ENCODE measurements around the gene RXFP1.

Gene RXFP1

DNA sequence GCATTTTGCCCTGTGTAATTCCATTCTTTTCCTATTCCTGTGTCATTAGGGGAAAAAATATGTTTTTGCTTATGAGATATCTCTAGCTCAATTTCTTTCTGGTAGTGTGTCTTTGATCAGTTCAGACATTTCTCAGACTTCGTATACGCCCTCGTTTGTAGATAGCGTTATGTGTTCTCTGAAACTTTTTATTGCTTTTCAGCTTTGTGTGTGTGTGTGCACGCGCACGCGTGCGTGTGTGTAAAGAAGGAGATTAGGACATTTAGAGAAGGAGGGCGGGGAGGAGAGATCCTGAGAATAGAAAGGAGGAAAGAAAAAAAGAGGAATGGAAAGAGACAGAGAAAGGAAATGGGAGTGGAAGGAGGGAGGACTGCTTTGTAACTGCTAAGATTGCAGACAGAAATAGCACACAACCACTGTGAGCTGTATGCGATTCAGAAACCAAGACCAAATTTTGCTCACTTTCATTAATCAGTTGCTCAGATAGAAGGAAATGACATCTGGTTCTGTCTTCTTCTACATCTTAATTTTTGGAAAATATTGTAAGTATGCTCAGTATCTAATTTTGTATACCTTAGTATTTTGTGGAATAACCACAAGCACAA lies at the start of gene RXFP1:
TSS of gene RXFP1 (plus strand) at position 399 of the 605 bp plus-strand sequence. CDS start at position 494, 95 bp downstream.
- DNase-seq = no peak

DNA sequence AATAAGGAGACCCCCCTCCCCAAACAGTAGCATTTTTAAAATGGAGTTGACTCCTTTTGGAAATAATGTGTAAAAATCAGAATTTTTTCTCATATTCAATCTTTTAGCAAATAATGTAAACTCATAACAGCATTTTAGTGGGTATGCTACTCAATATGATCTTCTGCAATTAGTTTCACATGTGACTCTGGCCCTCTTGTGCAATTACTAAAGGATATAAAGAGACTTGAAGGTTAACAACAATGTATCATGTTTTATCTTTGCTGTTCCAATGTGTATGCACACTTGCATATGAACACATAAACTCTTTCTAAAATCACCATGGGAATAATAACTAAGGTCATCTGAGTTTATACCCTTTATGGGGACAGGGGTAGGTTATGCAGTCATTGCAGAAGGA lies 39.9 kb upstream of the RXFP1 start:
- no peak for DNase-seq

DNA sequence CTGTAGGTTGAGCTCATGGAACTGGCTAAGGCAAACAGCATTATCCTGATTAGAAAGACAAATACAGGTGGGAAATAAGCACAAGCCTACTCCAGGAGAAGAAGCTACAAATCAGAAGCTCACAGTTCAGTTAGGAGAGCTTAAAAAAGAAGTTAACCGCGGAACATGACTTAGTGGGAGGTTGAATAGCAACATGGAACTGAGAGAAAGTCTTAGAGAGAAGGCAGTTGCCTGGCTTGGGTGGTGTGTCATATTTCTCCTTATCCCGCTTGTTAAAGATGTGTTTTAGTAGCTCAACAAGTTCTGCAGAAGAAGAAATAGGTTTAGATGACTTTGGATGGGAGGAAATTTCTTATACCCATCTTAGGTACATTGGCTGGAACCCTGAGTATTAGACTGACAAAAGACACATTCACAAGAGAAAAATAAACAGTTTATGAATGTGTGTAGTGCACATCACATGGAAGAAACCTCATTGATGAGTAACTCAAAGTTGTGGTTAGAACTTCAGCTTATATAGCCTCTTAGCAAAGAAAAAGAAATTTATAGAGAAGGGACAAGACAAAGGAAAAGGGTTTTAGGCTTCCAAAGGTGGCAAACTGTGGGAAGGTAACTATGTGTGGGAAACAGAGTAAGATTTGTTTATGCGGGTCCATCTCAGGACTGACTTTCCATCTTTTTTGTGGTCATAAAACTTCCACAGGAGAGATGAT lies 37.4 kb upstream of the RXFP1 start:
- DNase-seq = no peak

DNA sequence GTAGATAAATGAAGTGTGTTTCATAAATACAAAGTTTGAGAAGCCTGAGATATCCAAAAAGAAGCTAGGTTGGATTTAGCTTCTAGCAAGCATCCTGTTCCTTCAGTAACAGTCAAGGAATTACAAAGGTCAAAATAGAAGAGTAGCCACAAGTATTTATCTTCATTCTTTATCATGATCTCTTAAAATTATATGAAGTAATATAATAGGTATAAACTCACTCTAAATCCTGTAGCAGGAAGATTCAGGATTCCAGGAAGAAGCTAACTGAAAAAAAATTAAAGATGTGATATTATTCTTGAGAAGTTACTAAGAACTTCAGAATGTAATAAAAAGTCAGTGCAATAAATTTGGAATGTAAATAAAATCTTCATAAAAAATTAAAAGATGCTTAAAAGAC lies 31.1 kb upstream of the RXFP1 start:
- no peak for DNase-seq

DNA sequence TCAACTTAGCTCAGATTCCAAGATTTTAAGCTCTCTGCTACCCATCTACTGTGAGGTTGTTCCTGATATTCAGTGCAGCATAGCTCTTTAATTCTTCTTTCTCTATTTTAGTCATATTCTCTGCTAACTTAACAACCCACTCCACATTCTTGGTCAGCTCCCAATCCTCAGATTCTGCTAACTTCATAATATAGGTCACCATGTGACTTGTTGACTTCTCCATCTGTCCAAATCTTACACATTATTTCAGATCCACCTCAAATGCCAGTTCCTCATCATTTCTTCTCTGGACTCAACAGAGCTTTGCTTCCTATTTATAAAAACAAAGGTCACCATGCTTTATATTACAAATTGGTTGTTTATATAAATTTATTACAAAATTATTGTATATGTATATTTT lies 29.3 kb upstream of the RXFP1 start:
- DNase-seq = no peak

DNA sequence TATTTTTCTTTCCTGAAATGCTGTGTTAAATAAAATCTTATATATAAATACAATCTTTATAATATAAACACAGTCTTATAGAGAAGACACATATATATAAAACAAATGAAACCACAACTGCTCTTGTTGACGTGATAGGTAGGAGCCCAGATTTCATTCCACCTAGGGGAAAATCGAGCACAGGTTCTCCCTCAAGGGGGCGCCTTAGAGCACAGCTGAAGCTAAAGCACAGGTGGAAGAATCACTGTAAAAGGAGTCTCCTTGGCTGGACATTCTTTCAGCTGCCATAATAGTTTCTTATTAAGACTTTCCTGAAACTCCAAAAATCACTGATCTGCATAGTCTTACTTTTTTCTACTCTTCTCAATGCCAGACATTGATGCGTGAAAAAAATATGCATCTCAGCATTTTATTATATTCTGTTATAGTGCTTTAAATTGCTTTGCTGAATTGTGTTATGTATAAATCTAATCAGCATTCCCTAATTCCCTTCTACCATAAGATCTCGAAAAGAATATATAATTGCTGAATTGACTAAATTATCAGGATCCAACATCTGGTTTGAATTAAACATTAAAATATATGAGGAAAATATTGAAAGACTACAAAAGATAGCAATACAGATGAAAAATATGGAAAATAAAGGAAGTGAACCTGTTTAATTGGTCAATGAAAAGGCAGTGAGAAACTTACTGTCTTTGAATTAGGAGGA lies 25.5 kb upstream of the RXFP1 start:
- no peak for DNase-seq

DNA sequence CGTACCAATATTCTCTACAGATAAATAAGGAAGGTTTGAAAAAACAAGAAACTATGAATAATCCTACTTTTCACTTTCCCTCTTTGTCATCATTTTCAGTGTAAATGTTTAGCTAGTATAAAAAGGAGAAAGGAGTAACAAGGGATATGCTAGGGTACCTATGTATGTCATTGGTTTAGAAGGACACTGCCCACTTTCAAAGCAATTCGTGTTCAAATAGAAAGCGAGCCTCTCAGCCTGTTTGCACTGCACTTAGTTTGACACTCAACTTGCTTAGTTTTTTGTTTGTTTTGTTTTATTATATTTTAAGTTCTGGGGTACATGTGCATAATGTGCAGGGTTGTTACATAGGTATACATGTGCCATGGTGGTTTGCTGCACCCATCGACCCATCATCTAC lies 21.6 kb upstream of the RXFP1 start:
- DNase-seq = no peak

DNA sequence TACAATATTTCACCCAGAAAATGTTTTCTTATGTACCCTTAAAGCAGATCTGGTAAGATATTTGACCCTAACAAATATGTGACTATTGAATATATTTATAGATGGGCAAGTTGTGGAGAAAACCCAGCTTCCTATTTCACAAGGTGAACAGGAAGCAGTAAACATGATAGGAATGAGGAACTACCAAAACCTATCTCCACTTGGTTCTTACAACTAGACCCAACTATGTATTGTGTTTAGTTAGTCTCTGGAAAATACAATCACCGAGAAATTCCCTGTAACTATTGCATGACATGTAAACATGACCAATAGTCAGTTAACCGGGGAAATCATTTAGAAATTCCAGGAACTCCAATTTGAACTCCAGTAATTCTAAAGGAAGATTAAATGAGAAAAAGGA lies 8.4 kb upstream of the RXFP1 start:
- DNase-seq = no peak

DNA sequence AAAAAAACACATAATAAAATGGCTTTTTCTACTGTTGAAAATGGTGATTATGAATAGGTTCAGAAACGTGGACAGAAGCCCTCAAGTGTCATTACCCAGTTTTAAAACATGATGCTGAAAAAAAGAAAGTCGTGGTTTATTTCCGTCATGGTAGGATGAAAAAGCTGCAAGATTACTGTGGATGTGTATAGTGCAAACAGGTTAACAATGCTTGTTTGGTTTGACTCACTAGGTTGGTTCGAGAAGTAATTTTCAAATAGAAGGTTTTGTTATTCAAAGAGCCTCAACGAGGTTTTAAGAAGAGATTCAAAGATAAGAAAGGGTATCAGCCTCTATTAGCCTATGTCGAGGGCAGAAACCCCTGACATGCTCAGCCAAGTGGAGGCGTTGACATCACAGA lies 2.5 kb upstream of the RXFP1 start:
- no peak for DNase-seq

DNA sequence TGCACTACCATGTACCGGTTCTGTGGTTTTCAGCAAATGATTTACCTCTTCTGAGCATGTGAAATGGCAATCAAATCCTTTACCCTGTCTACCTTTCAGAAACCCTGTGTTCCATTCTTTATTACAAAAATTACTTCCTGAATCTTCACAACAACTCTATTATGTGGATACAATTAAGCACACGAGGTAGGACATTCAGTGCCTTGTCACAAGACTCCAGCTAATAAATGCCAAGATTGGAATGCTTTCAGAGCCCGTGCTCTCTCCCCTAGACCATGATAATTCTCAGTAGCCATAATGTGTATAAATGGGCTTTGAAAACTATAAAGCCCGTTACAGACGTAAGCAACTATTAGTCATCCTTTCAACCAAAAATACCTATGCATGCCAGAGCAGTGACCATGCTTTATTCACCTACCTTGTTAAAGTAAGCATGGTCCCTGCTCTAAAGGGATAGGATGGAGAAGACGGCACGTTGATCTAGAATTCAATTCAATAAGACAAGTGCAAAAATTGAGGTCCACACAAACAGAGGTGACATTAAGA lies 2.4 kb downstream of the RXFP1 start:
- no peak for DNase-seq

DNA sequence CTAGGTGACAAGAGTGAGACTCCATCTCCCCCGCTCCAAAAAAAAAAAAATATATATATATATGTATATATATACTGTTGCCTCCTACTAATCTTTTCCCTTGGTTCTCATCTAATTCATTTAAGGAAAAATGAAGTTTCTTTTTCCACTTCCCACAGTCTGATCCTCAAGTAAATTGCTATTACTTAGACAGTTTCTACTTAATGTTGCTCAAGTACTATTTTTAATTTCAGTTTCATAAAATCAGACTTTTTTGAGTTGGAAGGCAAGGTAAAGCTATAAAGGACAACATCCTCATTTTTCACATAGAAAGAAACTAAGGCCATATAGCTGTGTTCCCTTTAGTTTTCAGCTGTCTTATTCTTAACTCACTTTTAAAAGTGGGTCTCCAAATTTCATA lies 5.8 kb downstream of the RXFP1 start:
- DNase-seq = no peak

DNA sequence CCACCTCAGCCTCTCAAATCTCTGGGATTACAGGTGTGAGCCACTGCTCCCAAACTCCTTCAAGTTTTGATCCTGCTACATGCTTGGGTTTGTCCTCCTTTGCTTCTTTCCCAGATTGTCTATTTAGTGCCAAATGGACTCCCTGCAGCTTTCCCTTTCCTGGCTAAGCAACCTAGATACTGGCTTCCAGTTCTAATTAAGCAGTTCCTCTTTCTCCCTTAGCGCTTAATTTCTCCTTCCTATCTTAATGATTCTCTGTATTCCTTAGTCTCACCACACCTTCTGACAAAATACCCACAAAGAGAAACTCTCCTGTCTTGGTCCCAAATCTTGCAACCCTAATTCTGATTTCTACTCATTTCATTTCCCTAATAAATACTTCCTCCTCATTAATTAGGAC lies 7.8 kb downstream of the RXFP1 start:
- no peak for DNase-seq

DNA sequence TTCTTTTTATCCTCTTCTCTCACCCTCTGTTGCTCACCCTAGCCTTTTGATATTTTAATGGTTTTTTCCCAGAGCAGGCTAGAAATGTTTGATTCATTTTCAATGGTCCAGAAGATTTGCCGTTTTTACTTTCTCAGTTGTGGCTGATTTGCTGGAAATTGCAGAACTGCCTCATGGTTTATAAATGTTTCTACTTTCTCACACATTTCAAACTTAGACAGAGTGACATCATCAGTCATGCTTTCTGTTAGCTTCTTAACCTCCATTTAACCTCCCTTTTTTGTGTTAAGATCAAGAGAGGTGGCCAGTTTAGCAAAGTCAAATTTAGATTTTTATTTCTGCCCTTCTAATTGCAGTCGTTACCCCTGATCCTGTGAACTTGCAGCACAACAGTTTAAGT lies 8.7 kb downstream of the RXFP1 start:
- DNase-seq = no peak

DNA sequence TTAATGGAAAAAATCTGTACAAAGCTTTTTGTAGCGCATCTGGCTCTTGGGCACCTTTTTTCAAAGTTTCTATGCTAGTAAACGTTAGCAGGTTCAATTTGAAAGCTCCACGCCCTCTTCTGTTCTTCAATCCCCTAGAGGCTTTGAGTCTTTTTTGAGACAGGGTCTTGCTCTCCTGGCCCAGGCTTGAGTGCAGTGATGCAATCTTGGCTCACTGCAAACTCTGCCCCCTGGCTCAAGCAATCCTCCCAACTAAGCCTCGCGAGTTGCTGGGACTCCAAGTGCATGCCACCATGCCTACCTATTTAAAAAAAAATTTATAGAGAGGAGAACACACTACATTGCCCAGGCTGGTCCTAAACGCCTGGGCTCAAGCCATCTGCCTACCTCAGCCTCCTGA lies 9.2 kb downstream of the RXFP1 start:
- DNase-seq = no peak

DNA sequence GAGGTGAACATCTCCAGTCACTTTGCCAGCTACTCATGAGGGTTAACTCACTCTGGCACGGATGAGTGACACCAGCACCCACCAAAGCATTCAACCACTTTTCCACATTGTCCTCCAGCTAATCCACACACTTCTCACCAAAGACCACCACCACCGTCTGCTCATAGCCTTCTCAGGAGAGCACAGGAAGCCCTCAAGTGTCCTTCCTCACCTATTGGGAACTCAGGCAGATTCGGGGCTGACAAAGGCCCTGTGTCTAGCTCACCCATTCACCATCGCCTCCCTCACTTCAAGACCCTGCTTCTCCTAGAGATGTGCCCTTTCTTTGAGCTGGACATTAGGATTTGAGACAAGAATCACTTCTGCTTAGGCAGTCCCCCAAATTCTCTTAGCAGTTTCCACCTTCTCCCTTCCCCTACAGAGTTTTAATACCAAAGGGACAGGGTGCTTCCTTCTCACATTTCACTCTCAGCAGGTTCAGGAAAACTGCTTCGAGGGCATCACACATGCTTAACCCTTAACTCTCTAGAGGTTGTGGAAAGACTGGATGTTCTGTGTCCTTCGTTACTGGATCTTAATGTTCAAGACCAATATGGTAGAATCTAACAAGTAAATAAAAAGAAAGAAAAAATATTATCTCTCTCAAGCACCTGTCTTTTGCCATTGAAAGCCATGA lies 11.0 kb downstream of the RXFP1 start:
- DNase-seq = no peak

DNA sequence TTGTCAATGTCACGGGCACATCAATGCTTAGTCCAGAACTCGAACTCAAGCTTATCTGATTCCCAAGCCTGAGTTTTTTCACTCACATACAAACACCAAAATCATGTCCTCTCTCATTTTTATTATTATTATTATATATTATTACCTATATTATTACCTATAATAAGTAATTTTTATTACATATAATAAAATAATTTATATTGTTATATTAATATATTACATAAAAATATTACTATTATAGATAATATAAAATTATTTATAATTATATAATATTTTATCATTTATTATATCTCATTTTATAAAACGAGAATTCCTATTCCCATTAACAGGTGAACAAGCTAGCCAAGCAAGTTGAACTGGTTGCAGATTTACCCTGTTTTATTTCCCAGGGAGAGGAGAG lies 13.0 kb downstream of the RXFP1 start:
- no peak for DNase-seq

DNA sequence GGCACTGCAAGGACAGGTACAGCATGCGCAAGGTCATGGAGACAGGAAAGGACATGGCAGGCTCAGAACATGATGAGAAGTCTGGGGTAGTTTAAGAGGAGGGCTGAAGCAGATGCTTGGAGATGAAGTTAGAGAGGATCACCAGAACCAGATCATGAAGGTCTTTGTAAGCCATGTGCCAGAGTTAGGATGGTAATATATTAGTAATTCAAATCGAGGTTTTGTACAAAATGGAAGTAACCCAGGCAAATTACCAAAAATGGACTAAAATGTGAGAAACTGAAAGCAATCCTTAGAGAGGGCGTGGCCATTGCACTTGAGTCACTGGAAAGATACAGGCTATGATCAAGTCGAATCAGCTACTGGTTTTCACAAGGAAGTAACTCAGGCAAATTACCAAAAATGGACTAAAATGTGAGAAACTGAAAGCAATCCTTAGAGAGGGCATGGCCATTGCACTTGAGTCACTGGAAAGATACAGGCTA lies 13.5 kb downstream of the RXFP1 start:
- no peak for DNase-seq

DNA sequence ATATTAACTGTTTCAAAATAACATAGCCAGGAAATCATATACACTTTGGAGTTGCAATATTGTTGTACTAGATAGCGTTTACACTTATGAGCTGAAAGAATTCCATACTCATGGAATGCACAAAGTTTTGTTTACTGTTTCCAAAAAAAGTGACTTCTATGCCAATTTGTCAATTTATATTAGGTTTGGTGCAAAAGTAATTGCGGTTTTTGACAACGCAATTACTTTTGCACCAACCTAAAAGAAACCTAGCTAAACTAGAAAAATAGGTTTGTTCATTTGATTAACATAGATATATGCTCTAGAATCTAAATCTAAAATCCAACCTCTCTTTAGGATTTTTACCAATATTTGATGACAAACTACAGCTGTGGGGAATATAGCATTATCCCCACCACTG lies 15.2 kb downstream of the RXFP1 start:
- DNase-seq = no peak

DNA sequence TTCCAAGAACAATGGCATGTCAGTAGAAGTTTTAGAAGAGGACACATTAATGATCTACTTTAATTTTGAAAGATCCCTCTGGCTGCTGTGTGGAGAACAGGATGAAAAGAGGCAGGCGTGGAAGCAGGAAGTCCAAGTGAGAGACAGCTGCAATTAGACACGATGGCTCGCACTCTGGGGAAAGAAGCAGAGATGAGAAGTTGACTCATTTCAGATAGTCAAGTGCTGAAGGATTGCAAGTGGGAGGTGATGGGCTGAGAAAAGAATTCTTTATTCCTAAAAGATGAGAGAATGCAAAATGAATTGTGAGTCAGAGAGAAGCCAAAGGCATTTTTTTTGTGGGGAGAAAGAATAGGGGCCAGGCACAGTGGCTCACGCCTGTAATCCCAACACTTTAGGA lies 16.5 kb downstream of the RXFP1 start:
- DNase-seq = no peak

DNA sequence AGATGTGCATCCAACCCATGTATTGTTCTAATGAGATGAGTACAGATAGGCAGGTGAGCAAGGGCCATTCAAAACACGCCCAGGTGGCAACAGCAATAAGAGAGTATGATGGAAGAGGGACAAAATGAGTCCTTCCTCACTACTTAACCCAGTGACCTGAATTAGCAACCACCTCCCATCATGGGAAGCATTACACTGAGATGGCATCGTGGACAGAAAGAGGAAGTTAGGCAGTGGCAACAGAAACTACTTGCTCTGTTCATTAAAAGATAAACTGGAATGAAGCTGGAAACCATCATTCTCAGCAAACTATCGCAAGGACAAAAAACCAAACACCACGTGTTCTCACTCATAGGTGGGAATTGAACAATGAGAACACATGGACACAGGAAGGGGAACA lies 17.2 kb downstream of the RXFP1 start:
- no peak for DNase-seq

DNA sequence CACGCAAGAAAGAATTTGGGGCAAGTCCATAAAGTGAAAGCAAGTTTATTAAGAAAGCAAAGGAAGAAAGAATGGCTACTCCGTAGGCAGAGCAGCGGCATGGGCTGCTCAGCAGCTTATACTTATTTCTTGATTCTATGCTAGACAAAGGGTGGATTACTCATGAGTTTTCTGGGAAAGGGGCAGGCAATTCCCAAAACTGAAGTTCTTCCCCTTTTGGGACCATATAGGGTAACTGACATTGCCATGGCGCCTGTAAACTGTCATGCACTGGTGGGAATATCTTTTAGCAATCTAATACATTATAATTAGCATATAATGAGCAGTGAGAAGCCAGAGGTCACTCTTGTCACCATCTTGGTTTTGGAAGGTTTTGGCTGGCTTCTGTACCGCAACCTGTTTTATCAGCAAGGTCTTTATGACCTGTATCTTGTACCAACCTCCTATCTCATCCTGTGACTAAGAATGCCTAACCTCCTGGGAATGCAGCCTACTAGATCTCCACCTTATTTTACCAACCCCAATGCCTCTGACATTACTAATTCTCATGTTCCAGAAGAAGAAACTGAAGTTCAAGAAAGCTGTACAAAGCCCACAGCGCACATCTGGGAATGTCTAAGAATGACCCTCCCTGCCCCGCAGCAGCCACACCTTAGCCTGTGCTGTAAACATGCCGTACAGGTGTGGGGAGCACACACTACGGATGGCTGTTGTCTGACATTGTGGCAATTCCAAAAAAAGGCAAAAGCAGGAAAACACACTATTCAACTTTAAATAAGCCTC lies 18.6 kb downstream of the RXFP1 start:
- DNase-seq = no peak

DNA sequence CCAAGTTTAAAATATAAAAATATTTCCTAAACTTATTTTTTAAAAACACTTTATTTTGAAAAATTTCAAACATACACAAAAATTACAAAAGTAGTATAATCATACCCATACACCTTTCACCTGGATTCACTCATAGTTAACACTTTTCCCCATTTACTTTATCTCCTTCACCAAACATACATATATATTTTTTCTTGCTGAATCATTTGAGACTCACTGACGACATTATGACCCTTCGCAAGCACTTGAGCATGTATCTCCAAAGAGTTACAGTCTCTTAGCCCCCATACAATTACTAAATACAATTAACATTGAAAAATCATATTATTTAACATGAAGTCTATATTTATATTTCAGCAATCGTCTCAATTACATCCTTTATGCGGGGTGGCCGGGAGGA lies 19.8 kb downstream of the RXFP1 start:
- no peak for DNase-seq

DNA sequence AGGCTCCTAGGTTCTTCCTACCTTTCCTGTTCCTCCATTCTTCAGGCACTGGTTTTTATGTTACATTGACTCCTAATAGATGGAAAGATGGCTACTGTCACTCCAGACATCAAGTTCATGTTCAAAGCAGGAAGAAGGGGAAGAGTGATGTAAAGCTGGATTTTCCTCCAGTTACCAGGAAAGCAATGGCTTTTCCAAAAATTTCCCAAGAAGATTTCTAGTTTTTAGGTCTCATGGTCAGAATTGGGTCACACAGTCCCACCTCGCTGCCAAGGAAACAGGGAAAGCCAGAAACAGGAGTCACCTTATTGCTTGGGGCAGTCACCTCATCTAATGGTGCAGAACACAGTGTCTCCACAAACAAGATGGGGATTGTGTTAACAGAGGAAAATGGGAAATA lies 21.5 kb downstream of the RXFP1 start:
- no peak for DNase-seq
